IMR-90 (cell line): Measurements from ENCODE around the gene OPN4. TPM values are rescaled to one million over a fixed set of nuclear protein-coding genes. Genes with fewer than 3 reads are reported as not detected.

ENCODE experiments used
- ATAC-seq: fragments of 200-7000 bp; cut with Tn5 transposase; 2 replicates; pipeline ENCODE4 v1.9.1; 2020; ENCODE audit warnings: low read depth, mild to moderate bottlenecking, moderate library complexity
- BruUV-seq: library from RNA; stranded (reverse); fragments of 400-500 nt; replicated peaks from 2 replicates; lab custom pipeline; 2021; lab: Mats Ljungman, UMichigan
- CTCF ChIA-PET: fragments of 300-600 bp; formaldehyde crosslinking; extraction: SDS; loops from one replicate; lab custom pipeline; 2021; ENCODE audit warnings: antibody characterized with exemption; lab: Yijun Ruan, JAX
- POLR2A ChIA-PET: fragments of 300-600 bp; sonication (Branson Sonifier 250); formaldehyde crosslinking; loops from one replicate; lab custom pipeline; 2022; ENCODE audit warnings: antibody characterized with exemption; ENCODE audit not compliant: unreplicated experiment; lab: Charles Lee
- DNase-seq: peaks from one replicate; pipeline ENCODE4 v3.0.0; 2013
- H2AFZ ChIP-seq: replicated peaks from 2 replicates; pipeline ENCODE3; 2013; ENCODE audit warnings: low read length, mild to moderate bottlenecking; ENCODE audit not compliant: poor library complexity
- H2AK5ac ChIP-seq: 2 replicates; pipeline ENCODE4 v1.6.1; 2013; ENCODE audit warnings: low read depth, low read length, inconsistent platforms
- H2AK9ac ChIP-seq: replicated peaks from 2 replicates; pipeline ENCODE3; 2013; ENCODE audit warnings: mild to moderate bottlenecking, low read depth, low read length, moderate library complexity; ENCODE audit not compliant: poor library complexity
- H2BK120ac ChIP-seq: 2 replicates; pipeline ENCODE4 v1.6.1; 2013; ENCODE audit warnings: low read depth, low read length, inconsistent platforms
- H2BK15ac ChIP-seq: 3 replicates; pipeline ENCODE4 v1.6.1; 2013; ENCODE audit warnings: low read depth, low read length, inconsistent platforms
- H2BK20ac ChIP-seq: 2 replicates; pipeline ENCODE4 v1.6.1; 2013; ENCODE audit warnings: low read depth, mild to moderate bottlenecking, inconsistent platforms, low read length, moderate library complexity
- H2BK5ac ChIP-seq: 2 replicates; pipeline ENCODE4 v1.6.1; 2013; ENCODE audit warnings: mild to moderate bottlenecking, low read depth, low read length, inconsistent platforms; ENCODE audit not compliant: poor library complexity, severe bottlenecking
- H3K14ac ChIP-seq: replicated peaks from 2 replicates; pipeline ENCODE4 v1.6.1; 2013; ENCODE audit warnings: low read depth, low read length, inconsistent platforms
- H3K18ac ChIP-seq: 2 replicates; pipeline ENCODE4 v1.6.1; 2013; ENCODE audit warnings: low read depth, low read length, control low read depth
- H3K23ac ChIP-seq: 2 replicates; pipeline ENCODE4 v1.6.1; 2013; ENCODE audit warnings: low read depth, low read length, inconsistent platforms
- H3K27ac ChIP-seq: 2 replicates; pipeline ENCODE4 v1.5.1; 2013; ENCODE audit warnings: mild to moderate bottlenecking, control low read depth, low read length; ENCODE audit not compliant: insufficient read depth
- H3K27me3 ChIP-seq: 2 replicates; pipeline ENCODE4 v1.6.1; 2013; ENCODE audit warnings: low read length; ENCODE audit not compliant: control insufficient read depth, insufficient read depth
- H3K36me3 ChIP-seq: 2 replicates; pipeline ENCODE4 v1.6.1; 2013; ENCODE audit warnings: low read length, mixed read lengths; ENCODE audit not compliant: control insufficient read depth, insufficient read depth
- H3K4ac ChIP-seq: 2 replicates; pipeline ENCODE4 v1.6.1; 2013; ENCODE audit warnings: low read depth, low read length, inconsistent platforms
- H3K4me1 ChIP-seq: 2 replicates; pipeline ENCODE4 v1.6.1; 2013; ENCODE audit warnings: low read length, mixed read lengths; ENCODE audit not compliant: control insufficient read depth, insufficient read depth
- H3K4me2 ChIP-seq: 2 replicates; pipeline ENCODE4 v1.6.1; 2013; ENCODE audit warnings: low read depth, mild to moderate bottlenecking, control low read depth, low read length, moderate library complexity
- H3K4me3 ChIP-seq: 2 replicates; pipeline ENCODE4 v1.5.1; 2013; ENCODE audit warnings: low read depth, mild to moderate bottlenecking, control low read depth, low read length, moderate library complexity; ENCODE audit not compliant: insufficient read depth
- H3K56ac ChIP-seq: 2 replicates; pipeline ENCODE4 v1.6.1; 2013; ENCODE audit warnings: low read length, inconsistent platforms; ENCODE audit not compliant: insufficient read depth; ENCODE audit errors: extremely low read depth
- H3K79me1 ChIP-seq, 2 experiments: 2 replicates each; pipeline ENCODE4 v1.6.1; 2013; ENCODE audit warnings: low read length in 2 of 2, inconsistent platforms in 1 of 2, low read depth in 1 of 2
- H3K9ac ChIP-seq: 2 replicates; pipeline ENCODE4 v1.6.1; 2013; ENCODE audit warnings: low read depth, low read length, control low read depth
- H3K9me1 ChIP-seq: 2 replicates; pipeline ENCODE4 v1.6.1; 2013; ENCODE audit warnings: low read length, inconsistent platforms; ENCODE audit not compliant: insufficient read depth
- H3K9me3 ChIP-seq: 2 replicates; pipeline ENCODE4 v1.6.1; 2013; ENCODE audit warnings: low read length; ENCODE audit not compliant: control insufficient read depth, insufficient read depth
- H4K20me1 ChIP-seq: 2 replicates; pipeline ENCODE4 v1.6.1; 2013; ENCODE audit warnings: low read length, inconsistent platforms; ENCODE audit not compliant: insufficient read depth
- H4K5ac ChIP-seq: 2 replicates; pipeline ENCODE4 v1.6.1; 2013; ENCODE audit warnings: mild to moderate bottlenecking, low read depth, low read length, control low read depth
- H4K8ac ChIP-seq, 2 experiments: 2 replicates each; pipeline ENCODE4 v1.6.1; 2013; ENCODE audit warnings: low read depth in 2 of 2, low read length in 2 of 2, control low read depth in 1 of 2, inconsistent platforms in 1 of 2
- H4K91ac ChIP-seq: 2 replicates; pipeline ENCODE4 v1.6.1; 2013; ENCODE audit warnings: low read depth, low read length, inconsistent platforms; ENCODE audit not compliant: insufficient read depth
- MAFK ChIP-seq: IDR thresholded peaks from 2 replicates; pipeline ENCODE4 v1.6.1; 2012; ENCODE audit warnings: low read depth, low read length, improper control_type of control experiment
- MAZ ChIP-seq: IDR thresholded peaks from 2 replicates; pipeline ENCODE4 v1.6.1; 2012; ENCODE audit warnings: low read depth, mild to moderate bottlenecking, low read length, improper control_type of control experiment, moderate library complexity, borderline replicate concordance
- dilution Hi-C: fragments of 300-500 bp; cut with HindIII; formaldehyde crosslinking; loops from one replicate; pipeline ENCODE4 v1.14.3; 2018; ENCODE audit warnings: low sequenced_read_pairs; ENCODE audit not compliant: unreplicated experiment
- in situ Hi-C: fragments of 300-500 bp; cut with MboI; formaldehyde crosslinking; loops from 3 replicates; pipeline ENCODE4 v1.14.3; 2019; ENCODE audit warnings: low sequenced_read_pairs, inconsistent platforms, mixed read lengths
- intact Hi-C: fragments of 100-400 bp; cut with micrococcal nuclease; formaldehyde crosslinking; loops from 2 replicates; pipeline ENCODE4 v1.10.0; 2022
- polyA plus RNA-seq, 3 experiments: library from polyadenylated mRNA; depleted of rRNA; stranded (reverse); fragments of >200 nt; gene quantifications; 2 replicates each; pipeline ENCODE4 v1.2.3, GENCODE V29; 2012; ENCODE audit warnings: low replicate concordance in 1 of 3
- total RNA-seq: library from RNA; depleted of rRNA; stranded (reverse); fragments of >200 nt; gene quantifications from 2 replicates; pipeline ENCODE4 v1.2.3, GENCODE V29; 2012

The OPN4 gene
- total and polyA plus RNA-seq, 2 of the 4 experiments (the other 2 are of a cell fraction) = 0.03 TPM; not detected in 1

GRCh38 chr10:86609920-86610319, 44.4 kb upstream of the OPN4 start:
- CTCF ChIA-PET = interaction anchor here (0.6 kb wide), 2 partner anchors 7 to 156 kb away, joined by 3 to 5 read pairs; no protein-coding TSS in a partner anchor
- Histone ChIP-seq H2AK9ac (no peak overlapping the region), H4K5ac (no peak overlapping the region), H3K9me1 (0 out of 2 replicates have a peak, but pooled peaks cover 3% of the 10 kb centered on the region), H3K27ac (no peak overlapping the region), H2BK15ac (no peak overlapping the region), H3K27me3 (no peaks in the 10 kb centered on the region; the same call in none of the 2 replicates), H4K8ac (no peak overlapping the region), H2BK120ac (no peak overlapping the region), H3K14ac (no peak overlapping the region), H3K4me2 (no peak overlapping the region), H4K20me1 (no peaks in the 10 kb centered on the region), H2AFZ (no peak overlapping the region), H3K4me1 (no peaks in the 10 kb centered on the region), H2BK20ac (no peak overlapping the region), H2BK5ac (no peak overlapping the region), H3K23ac (no peak overlapping the region), H3K56ac (no peak overlapping the region), H2AK5ac (no peak overlapping the region), H3K4me3 (no peak overlapping the region), H3K18ac (no peak overlapping the region), H3K36me3 (no peaks in the 10 kb centered on the region), H3K9ac (no peak overlapping the region), H3K79me1 (no peaks in the 10 kb centered on the region), H4K91ac (no peak overlapping the region), H3K9me3 (no peaks in the 10 kb centered on the region), H3K4ac (no peak overlapping the region)
- dilution Hi-C loops (no loop called here), in situ Hi-C loops (no loop called here), intact Hi-C loops (no loop called here)
- no peak for ATAC-seq
- peak; percentile 69 for TF ChIP-seq MAFK
- TF ChIP-seq MAZ = no peak
- no TSS peak for BruUV-seq
- no peak for DNase-seq
- POLR2A ChIA-PET = no interaction called here
